Muscle layer of colon (tissue), 2 donors: ENCODE results near the gene C17orf107.

ENCODE experiments used
- H3K27ac ChIP-seq: one replicate; pipeline ENCODE4 v1.7.0; 2013; ENCODE audit warnings: low read depth, mild to moderate bottlenecking, low read length, moderate library complexity
- H3K27me3 ChIP-seq, 2 donors: one replicate each; pipeline ENCODE4 v1.7.0; 2013; ENCODE audit warnings: low read length in 2 of 2, mild to moderate bottlenecking in 2 of 2; ENCODE audit not compliant: insufficient read depth in 2 of 2, control insufficient read depth in 1 of 2
- H3K36me3 ChIP-seq: one replicate; pipeline ENCODE4 v1.7.0; 2013; ENCODE audit warnings: mild to moderate bottlenecking, low read length; ENCODE audit not compliant: insufficient read depth
- H3K4me1 ChIP-seq: one replicate; pipeline ENCODE4 v1.7.0; 2013; ENCODE audit warnings: mild to moderate bottlenecking, low read length; ENCODE audit not compliant: insufficient read depth
- H3K4me3 ChIP-seq, 2 donors: one replicate each; pipeline ENCODE4 v1.7.0; 2013; ENCODE audit warnings: low read length in 2 of 2, low read depth in 1 of 2, mild to moderate bottlenecking in 1 of 2, moderate library complexity in 1 of 2
- H3K9ac ChIP-seq: one replicate; pipeline ENCODE4 v1.7.0; 2013; ENCODE audit warnings: low read length
- H3K9me3 ChIP-seq: one replicate; pipeline ENCODE4 v1.7.0; 2013; ENCODE audit warnings: mild to moderate bottlenecking, low read length
- donor health status: abdominal sarcoma.
- donor health status: Adenocarcinoma of cecum.

The C17orf107 gene

GRCh38 chr17:4879601-4880000 lies 19.7 kb upstream of the C17orf107 start:
- Histone ChIP-seq H3K27me3 (no peaks in the 10 kb centered on the region), H3K27ac (no peak overlapping the region), H3K9ac (no peak overlapping the region), H3K4me1 (peaks cover 4% of the 10 kb centered on the region), H3K9me3 (no peaks in the 10 kb centered on the region), H3K4me3 (no peak overlapping the region), H3K36me3 (peaks cover 15% of the 10 kb centered on the region)

- Histone ChIP-seq H3K36me3 (peaks cover 28% of the 10 kb centered on the region), H3K4me1 (peaks cover 4% of the 10 kb centered on the region), H3K9me3 (no peaks in the 10 kb centered on the region), H3K27ac (no peak overlapping the region), H3K9ac (no peak overlapping the region), H3K4me3 (no peak overlapping the region), H3K27me3 (no peaks in the 10 kb centered on the region)
These were observed 18.5 kb upstream of the C17orf107 start for GRCh38 chr17:4880857-4881256.

- no peak overlapping the region for H3K27ac ChIP-seq
- H3K9me3 ChIP-seq, result no peaks in the 10 kb centered on the region
- H3K36me3 ChIP-seq, result peaks cover 39% of the 10 kb centered on the region
- H3K4me3 ChIP-seq, result no peak overlapping the region
- H3K27me3 ChIP-seq, result no peaks in the 10 kb centered on the region
- peaks cover 4% of the 10 kb centered on the region for H3K4me1 ChIP-seq
- no peak overlapping the region for H3K9ac ChIP-seq
These were observed 17.4 kb upstream of the C17orf107 start for GRCh38 chr17:4881761-4882555.

- no peak overlapping the region for H3K4me3 ChIP-seq
- peaks cover 4% of the 10 kb centered on the region for H3K4me1 ChIP-seq
- no peaks in the 10 kb centered on the region for H3K27me3 ChIP-seq
- peaks cover 43% of the 10 kb centered on the region for H3K36me3 ChIP-seq
- H3K27ac ChIP-seq, result no peak overlapping the region
- H3K9ac ChIP-seq, result no peak overlapping the region
- H3K9me3 ChIP-seq, result no peaks in the 10 kb centered on the region
These were observed 14.8 kb upstream of the C17orf107 start for GRCh38 chr17:4884489-4884888.

GRCh38 chr17:4886830-4887229 lies 12.5 kb upstream of the C17orf107 start:
- H3K9ac ChIP-seq, result no peak overlapping the region
- no peak overlapping the region for H3K27ac ChIP-seq
- H3K4me3 ChIP-seq, result no peak overlapping the region
- no peaks in the 10 kb centered on the region for H3K9me3 ChIP-seq
- peaks cover 56% of the 10 kb centered on the region for H3K36me3 ChIP-seq
- H3K4me1 ChIP-seq, result peaks cover 2% of the 10 kb centered on the region
- H3K27me3 ChIP-seq, result no peaks in the 10 kb centered on the region

- Histone ChIP-seq H3K27me3 (no peaks in the 10 kb centered on the region), H3K27ac (no peak overlapping the region), H3K36me3 (peaks cover 63% of the 10 kb centered on the region), H3K4me1 (no peaks in the 10 kb centered on the region), H3K4me3 (no peak overlapping the region), H3K9me3 (no peaks in the 10 kb centered on the region), H3K9ac (no peak overlapping the region)
These were observed 11.8 kb upstream of the C17orf107 start for GRCh38 chr17:4887581-4887980.

GRCh38 chr17:4891411-4892410 lies 7.6 kb upstream of the C17orf107 start:
- Histone ChIP-seq H3K36me3 (peaks cover 74% of the 10 kb centered on the region), H3K4me1 (no peaks in the 10 kb centered on the region), H3K9ac (no peak overlapping the region), H3K4me3 (no peak overlapping the region), H3K9me3 (no peaks in the 10 kb centered on the region), H3K27me3 (no peaks in the 10 kb centered on the region), H3K27ac (no peak overlapping the region)

GRCh38 chr17:4892499-4893221 lies 6.7 kb upstream of the C17orf107 start:
- no peaks in the 10 kb centered on the region for H3K4me1 ChIP-seq
- no peak overlapping the region for H3K4me3 ChIP-seq
- H3K27ac ChIP-seq, result no peak overlapping the region
- no peak overlapping the region for H3K9ac ChIP-seq
- H3K9me3 ChIP-seq, result no peaks in the 10 kb centered on the region
- peaks cover 64% of the 10 kb centered on the region for H3K36me3 ChIP-seq
- H3K27me3 ChIP-seq, result no peaks in the 10 kb centered on the region

- no peak overlapping the region for H3K9ac ChIP-seq
These were observed 6.1 kb upstream of the C17orf107 start for GRCh38 chr17:4893272-4893671.

GRCh38 chr17:4893721-4894560 lies 5.4 kb upstream of the C17orf107 start:
- H3K9me3 ChIP-seq, result no peaks in the 10 kb centered on the region
- H3K27ac ChIP-seq, result no peak overlapping the region

More at GRCh38 chr17:4893272-4893671, 6.1 kb upstream of the C17orf107 start:
- no peaks in the 10 kb centered on the region for H3K9me3 ChIP-seq
- no peak overlapping the region for H3K27ac ChIP-seq
- no peaks in the 10 kb centered on the region for H3K4me1 ChIP-seq
- peaks cover 0 to under 1% of the 10 kb centered on the region in 2 donors for H3K27me3 ChIP-seq
- H3K36me3 ChIP-seq, result peaks cover 61% of the 10 kb centered on the region
- H3K4me3 ChIP-seq, result no peak overlapping the region

More at GRCh38 chr17:4893721-4894560, 5.4 kb upstream of the C17orf107 start:
- H3K27me3 ChIP-seq, result peaks cover 2 to 7% of the 10 kb centered on the region in 2 donors
- no peak overlapping the region for H3K4me3 ChIP-seq
- H3K4me1 ChIP-seq, result no peaks in the 10 kb centered on the region
- H3K9ac ChIP-seq, result no peak overlapping the region
- peaks cover 61% of the 10 kb centered on the region for H3K36me3 ChIP-seq
